NCI-H2081 treated with DMSO at 0.1 percent for 48 hours (cell line): Measurements from ENCODE around the gene RPS27L.

Source experiments
- DNase-seq: peaks from one replicate; lab custom pipeline; 2025; lab: John Stamatoyannopoulos, UW

Gene RPS27L

GRCh38 chr15:63157118-63157843 lies at the start of gene RPS27L:
Gene RPS27L, minus strand, starts transcription at chr15:63157477. Its CDS starts 72 bp downstream, at chr15:63157405.
- peak; percentile 61 for DNase-seq

- DNase-seq, result no peak
Measured at GRCh38 chr15:63206079-63206478, 48.8 kb upstream of the RPS27L start.

DNA sequence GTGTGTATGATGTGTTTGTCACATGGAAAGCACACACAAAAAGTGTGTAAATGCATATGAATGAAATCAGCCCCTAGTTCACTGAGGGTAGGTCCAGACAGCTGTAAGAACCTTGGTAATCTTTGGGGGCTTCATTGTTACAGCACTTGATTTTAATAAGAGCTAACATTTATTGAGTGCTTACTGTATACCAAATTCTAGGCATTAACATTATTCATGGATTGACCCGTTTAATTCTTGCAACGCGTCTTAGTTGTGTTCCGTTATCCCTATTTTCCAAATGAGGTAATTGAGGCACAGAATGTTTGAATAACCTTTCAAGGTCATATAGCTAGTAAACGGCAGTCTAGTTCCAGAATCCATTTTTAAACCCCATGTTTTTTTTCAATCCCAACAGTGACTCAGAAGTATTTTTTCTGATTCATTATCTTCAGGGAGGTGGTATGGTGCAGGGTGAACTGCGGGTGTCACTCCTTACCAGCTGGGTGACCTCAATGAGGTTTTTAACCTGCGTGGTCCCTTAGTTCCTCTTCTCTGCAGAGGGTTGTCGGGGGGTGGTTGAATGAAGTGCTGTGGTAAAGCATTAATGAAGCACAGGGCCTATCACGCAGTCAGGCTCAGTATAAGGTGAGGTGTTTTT lies 46.3 kb upstream of the RPS27L start:
- DNase-seq, result no peak

- DNase-seq, result no peak
Measured at GRCh38 chr15:63202861-63203260, 45.6 kb upstream of the RPS27L start.

- no peak for DNase-seq
Measured at GRCh38 chr15:63200464-63201249, 43.4 kb upstream of the RPS27L start.

GRCh38 chr15:63198371-63199250 lies 41.3 kb upstream of the RPS27L start:
- no peak for DNase-seq

- no peak for DNase-seq
Measured at GRCh38 chr15:63197626-63198025, 40.3 kb upstream of the RPS27L start.

DNA sequence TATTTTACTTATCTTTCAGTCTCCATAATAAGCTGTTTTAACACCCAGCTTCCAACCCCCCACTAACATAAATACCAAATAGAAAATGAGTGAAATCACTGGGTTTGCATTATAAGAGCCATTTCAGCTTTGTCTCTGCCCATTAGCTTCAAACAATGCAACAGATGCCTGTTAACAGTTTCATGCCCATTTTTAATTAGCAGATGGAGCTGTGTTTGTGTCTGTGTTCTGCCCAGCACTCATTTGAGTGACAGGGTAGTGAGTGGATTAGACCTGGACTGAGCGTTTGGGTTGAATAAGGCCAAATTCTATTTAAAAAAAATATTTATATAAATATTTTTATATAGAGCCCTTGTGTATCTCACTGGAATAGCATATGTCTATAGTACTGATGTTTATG lies 39.6 kb upstream of the RPS27L start:
- no peak for DNase-seq

DNA sequence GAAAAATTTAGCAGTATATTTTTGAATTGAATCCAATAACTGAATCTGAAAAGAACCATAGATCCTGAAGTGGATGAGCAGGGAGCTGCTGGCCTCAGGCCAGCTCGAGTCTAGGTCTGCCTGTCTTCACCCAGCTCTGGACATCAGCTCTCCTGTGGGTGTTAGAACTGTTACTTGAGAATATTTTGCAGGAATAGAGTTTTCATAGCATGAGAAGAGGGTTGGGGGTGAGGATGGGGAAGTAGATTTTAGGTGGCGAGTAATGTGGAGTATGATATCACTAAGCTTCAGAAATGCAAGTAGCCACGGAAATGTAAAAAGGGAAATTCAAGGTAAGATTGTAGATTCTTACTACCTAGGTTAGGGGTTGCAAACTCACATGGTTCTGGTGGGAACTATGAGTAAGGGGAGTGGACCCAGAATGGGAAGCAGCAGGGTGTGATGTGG lies 38.3 kb upstream of the RPS27L start:
- DNase-seq, result no peak

- no peak for DNase-seq
Measured at GRCh38 chr15:63194880-63195568, 37.7 kb upstream of the RPS27L start.

GRCh38 chr15:63194302-63194701 lies 37.0 kb upstream of the RPS27L start:
- DNase-seq, result no peak

GRCh38 chr15:63192619-63193206 lies 35.4 kb upstream of the RPS27L start:
- no peak for DNase-seq

- no peak for DNase-seq
Measured at GRCh38 chr15:63191895-63192618, 34.8 kb upstream of the RPS27L start.

- no peak for DNase-seq
Measured at GRCh38 chr15:63190769-63191649, 33.7 kb upstream of the RPS27L start.

GRCh38 chr15:63189941-63190768 lies 32.9 kb upstream of the RPS27L start:
- no peak for DNase-seq

DNA sequence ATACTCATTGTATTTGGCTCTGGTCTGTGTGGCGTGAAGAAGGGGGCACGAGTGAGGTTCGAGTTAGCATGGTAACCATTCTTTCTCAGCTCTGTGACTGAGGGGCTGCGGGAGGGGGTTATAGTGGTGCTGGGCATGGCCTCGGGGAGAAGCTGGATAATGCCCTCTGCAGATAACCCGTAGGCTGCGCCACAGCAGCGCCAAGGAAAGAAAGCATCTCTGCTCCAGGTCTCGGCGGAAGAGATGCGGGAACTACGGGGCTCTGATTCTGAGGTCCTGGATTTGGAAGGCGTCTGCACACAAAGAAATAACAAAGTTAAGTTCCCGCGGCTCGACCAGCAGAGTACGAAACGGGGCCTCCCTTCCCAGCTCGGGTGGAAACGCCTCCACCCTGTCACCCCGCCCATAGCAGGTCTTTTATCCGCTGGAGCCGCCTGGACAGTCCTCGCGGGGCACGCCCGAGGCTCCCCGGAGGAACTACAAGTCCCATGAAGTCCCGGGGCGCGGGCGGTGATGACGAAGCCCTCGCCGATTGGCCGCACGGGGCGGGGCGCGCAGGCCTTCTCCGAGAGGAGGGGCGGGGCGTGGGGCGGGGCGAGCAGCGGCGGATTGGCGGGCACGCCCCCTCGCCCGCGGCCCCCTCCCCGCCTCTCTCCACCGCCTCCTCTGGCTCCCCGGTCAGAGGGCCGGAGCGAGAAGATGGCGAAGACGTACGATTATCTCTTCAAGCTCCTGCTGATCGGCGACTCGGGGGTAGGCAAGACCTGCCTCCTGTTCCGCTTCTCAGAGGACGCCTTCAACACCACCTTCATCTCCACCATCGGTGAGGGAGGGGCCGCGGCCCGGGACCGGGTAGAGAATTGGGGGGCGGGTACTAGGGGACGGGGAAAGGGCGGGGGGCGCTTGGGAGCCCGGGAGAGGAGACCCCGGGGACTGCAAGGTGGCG lies 31.9 kb upstream of the RPS27L start, which contains the start of gene RAB8B:
RAB8B (plus strand) TSS at position 681 of the 946 bp plus-strand sequence; CDS start at position 700, 19 bp downstream.
- peak; percentile 63 for DNase-seq
